GM12878 (cell line): Measurements from ENCODE around the gene TOR2A. TPM values are rescaled to one million over a fixed set of nuclear protein-coding genes. Genes with fewer than 3 reads are reported as not detected.

Experiments
- ATAC-seq: fragments of 200-7000 bp; cut with Tn5 transposase; 3 replicates; pipeline ENCODE4 v1.9.1; 2020; ENCODE audit warnings: mild to moderate bottlenecking, moderate library complexity
- BruUV-seq: library from RNA; stranded (reverse); fragments of 400-500 nt; replicated peaks from 2 replicates; lab custom pipeline; 2021; lab: Mats Ljungman, UMichigan
- CTCF ChIA-PET: fragments of 300-600 bp; sonication (Branson Sonifier 250); formaldehyde crosslinking; extraction: SDS; loops from one replicate; lab custom pipeline; 2021; ENCODE audit warnings: inconsistent platforms; lab: Yijun Ruan, JAX
- POLR2A ChIA-PET: fragments of 350-600 bp; formaldehyde crosslinking; extraction: SDS; loops from one replicate; lab custom pipeline; 2021; ENCODE audit warnings: inconsistent platforms; lab: Charles Lee
- RAD21 ChIA-PET: fragments of 300-600 bp; sonication (Branson Sonifier 250); formaldehyde crosslinking; loops from one replicate; lab custom pipeline; 2023; ENCODE audit warnings: antibody characterized with exemption; ENCODE audit not compliant: unreplicated experiment; lab: Charles Lee
- SMC1A ChIA-PET: fragments of 300-600 bp; sonication (Branson Sonifier 250); formaldehyde crosslinking; loops from one replicate; lab custom pipeline; 2023; ENCODE audit not compliant: unreplicated experiment, uncharacterized antibody; lab: Charles Lee
- DNase-seq: peaks from one replicate; pipeline ENCODE4 v3.0.0-alpha.2; 2011; ENCODE audit warnings: low read depth, low spot score
- FAIRE-seq: peaks from 3 replicates; lab custom pipeline; 2011; peaks lifted over from hg19 to GRCh38; lab: Jason Lieb, UNC
- H2AFZ ChIP-seq: 2 replicates; pipeline ENCODE4 v1.6.0; 2011; ENCODE audit warnings: low read depth, low read length, control low read depth; ENCODE audit not compliant: control insufficient read depth
- H3K27ac ChIP-seq: 2 replicates; pipeline ENCODE4 v1.5.1; 2011; ENCODE audit warnings: control low read depth; ENCODE audit not compliant: control insufficient read depth, insufficient read depth
- H3K27me3 ChIP-seq, 2 experiments: replicated peaks in 1 of 2; 2 replicates each; pipeline versions ENCODE4 v1.6.0 to v1.6.1; 2011; ENCODE audit warnings: low read length in 1 of 2; ENCODE audit not compliant: control insufficient read depth in 2 of 2, insufficient read depth in 2 of 2
- H3K36me3 ChIP-seq, 2 experiments: 2 replicates each; pipeline ENCODE4 v1.5.1; 2011; ENCODE audit warnings: low read length in 1 of 2; ENCODE audit not compliant: control insufficient read depth in 2 of 2, insufficient read depth in 2 of 2
- H3K4me1 ChIP-seq: 2 replicates; pipeline ENCODE4 v1.6.1; 2011; ENCODE audit warnings: mild to moderate bottlenecking, low read length, moderate library complexity, mixed read lengths; ENCODE audit not compliant: control insufficient read depth, insufficient read depth
- H3K4me2 ChIP-seq: 2 replicates; pipeline ENCODE4 v1.6.0; 2011; ENCODE audit warnings: control low read depth; ENCODE audit not compliant: control insufficient read depth, insufficient read depth
- H3K4me3 ChIP-seq: fragments of 200-600 bp; sonication (generic); 2 replicates; pipeline ENCODE4 v1.5.1; 2016
- H3K79me2 ChIP-seq: 2 replicates; pipeline ENCODE4 v1.6.0; 2011; ENCODE audit warnings: low read length; ENCODE audit not compliant: control insufficient read depth, insufficient read depth
- H3K9ac ChIP-seq: 2 replicates; pipeline ENCODE4 v1.8.0; 2011; ENCODE audit warnings: low read length, control low read depth, mixed read lengths; ENCODE audit not compliant: control insufficient read depth, insufficient read depth
- H3K9me3 ChIP-seq: replicated peaks from 3 replicates; pipeline ENCODE4 v1.5.1; 2011; ENCODE audit warnings: mild to moderate bottlenecking, low read length; ENCODE audit not compliant: control insufficient read depth, insufficient read depth
- H4K20me1 ChIP-seq: 2 replicates; pipeline ENCODE4 v1.6.0; 2011; ENCODE audit not compliant: control insufficient read depth, insufficient read depth
- BHLHE40 ChIP-seq, 2 experiments: fragments of 450-650 bp in 1 of 2; IDR thresholded peaks; 2 replicates each; pipeline ENCODE4 v1.6.1; 2011 to 2017; ENCODE audit warnings: low read depth in 2 of 2, borderline replicate concordance in 1 of 2, improper control_type of control experiment in 1 of 2, low read length in 1 of 2, mild to moderate bottlenecking in 1 of 2
- DPF2 ChIP-seq: fragments of 450-650 bp; IDR thresholded peaks from 2 replicates; pipeline ENCODE4 v1.6.1; 2017; ENCODE audit warnings: mild to moderate bottlenecking
- FOXM1 ChIP-seq: IDR thresholded peaks from 2 replicates; pipeline ENCODE4 v1.6.1; 2012; ENCODE audit warnings: low read depth, mild to moderate bottlenecking, inconsistent platforms, low read length, moderate library complexity
- JUND ChIP-seq: IDR thresholded peaks from 2 replicates; pipeline ENCODE4 v1.6.1; 2012; ENCODE audit warnings: low read depth, mild to moderate bottlenecking, low read length, improper control_type of control experiment, moderate library complexity
- KAT2A ChIP-seq: conservative IDR thresholded peaks from 2 replicates; pipeline ENCODE4 v1.6.1; 2011; ENCODE audit warnings: low read depth, low read length; ENCODE audit not compliant: control insufficient read depth
- MYC ChIP-seq: IDR thresholded peaks from 2 replicates; pipeline ENCODE4 v1.6.1; 2011; ENCODE audit warnings: mild to moderate bottlenecking, low read length, moderate library complexity, inconsistent platforms; ENCODE audit not compliant: insufficient read depth, insufficient replicate concordance, insufficient read length, severe bottlenecking
- NFYB ChIP-seq: IDR thresholded peaks from 2 replicates; pipeline ENCODE4 v1.6.1; 2011; ENCODE audit warnings: low read depth, mild to moderate bottlenecking, low read length, improper control_type of control experiment, moderate library complexity; ENCODE audit not compliant: insufficient read depth
- NRF1 ChIP-seq: conservative IDR thresholded peaks from 2 replicates; pipeline ENCODE4 v1.6.1; 2011; ENCODE audit warnings: mild to moderate bottlenecking, low read depth, low read length, improper control_type of control experiment
- POU2F2 ChIP-seq: IDR thresholded peaks from 3 replicates; pipeline ENCODE4 v1.6.1; 2011; ENCODE audit warnings: low read depth, mild to moderate bottlenecking, low read length, borderline replicate concordance
- TCF7 ChIP-seq: IDR thresholded peaks from 2 replicates; pipeline ENCODE4 v1.6.1; 2014; ENCODE audit warnings: antibody characterized with exemption, borderline replicate concordance
- YBX1 ChIP-seq: fragments of 450-650 bp; IDR thresholded peaks from 2 replicates; pipeline ENCODE4 v1.6.1; 2016; ENCODE audit warnings: antibody characterized with exemption
- ZNF622 ChIP-seq: fragments of 450-650 bp; IDR thresholded peaks from 2 replicates; pipeline ENCODE4 v1.6.1; 2017; ENCODE audit warnings: mild to moderate bottlenecking, inconsistent platforms
- WGBS: methylation state at CpG from one replicate; pipeline ENCODE4 v1.1.6; 2016; ENCODE audit warnings: low lambda C conversion rate; ENCODE audit not compliant: insufficient replicate concordance, insufficient coverage; ENCODE audit errors: missing lambda C conversion rate; 5-methylcytosine and 5-hydroxymethylcytosine counted together
- in situ Hi-C: fragments of 300-500 bp; cut with MboI; formaldehyde crosslinking; loops from 9 replicates; pipeline ENCODE4 v1.14.3; 2018; ENCODE audit warnings: mixed read lengths
- intact Hi-C: fragments of 100-400 bp; cut with micrococcal nuclease; formaldehyde crosslinking; loops from one replicate; pipeline ENCODE4 v1.14.2; 2022; ENCODE audit not compliant: unreplicated experiment
- polyA plus RNA-seq, 11 experiments: library from polyadenylated mRNA; depleted of rRNA in 4 of 11; unstranded in 6 of 11; stranded (reverse) in 5 of 11; fragments of >200 nt; fragmentation: Nextera tagmentation in 4 of 11; fragmentation: Illumina TruSeq in 1 of 11; extraction: Ambion mirVana in 4 of 11; extraction: Trizol in 1 of 11; gene quantifications; 1 replicate in 1 of 11; 2 replicates in 10 of 11; pipeline versions ENCODE4 v1.2.1 to v1.2.3, GENCODE V29; 2011 to 2016; ENCODE audit warnings: inconsistent platforms in 2 of 11, missing spikeins in 2 of 11, low read depth in 1 of 11
- total RNA-seq, 4 experiments: library from RNA; depleted of rRNA in 3 of 4; stranded (reverse); fragments of >200 nt in 3 of 4; fragmentation: Illumina TruSeq in 1 of 4; extraction: Trizol in 1 of 4; gene quantifications; 2 replicates each; pipeline versions ENCODE4 v1.2.1 to v1.2.3, GENCODE V29; 2013 to 2021
- TF ChIP-seq, protein P1 (sequence below): fragments of 450-650 bp; IDR thresholded peaks from 2 replicates; pipeline ENCODE4 v1.6.1; 2017; ENCODE audit warnings: mild to moderate bottlenecking, moderate library complexity
- TF ChIP-seq, protein P2 (sequence below): IDR thresholded peaks from 2 replicates; pipeline ENCODE4 v1.6.1; 2012; ENCODE audit warnings: low read depth, low read length, improper control_type of control experiment
- TF ChIP-seq, protein P3 (sequence below): fragments of 450-650 bp; IDR thresholded peaks from 2 replicates; pipeline ENCODE4 v1.6.1; 2017; ENCODE audit warnings: borderline replicate concordance

TOR2A gene
- total and polyA plus RNA-seq, 10 of the 15 experiments (the other 5 are each of a cell fraction or from before 2014, with no cell fraction given) = 0.52 to 23.7 (median 8.5) TPM

DNA sequence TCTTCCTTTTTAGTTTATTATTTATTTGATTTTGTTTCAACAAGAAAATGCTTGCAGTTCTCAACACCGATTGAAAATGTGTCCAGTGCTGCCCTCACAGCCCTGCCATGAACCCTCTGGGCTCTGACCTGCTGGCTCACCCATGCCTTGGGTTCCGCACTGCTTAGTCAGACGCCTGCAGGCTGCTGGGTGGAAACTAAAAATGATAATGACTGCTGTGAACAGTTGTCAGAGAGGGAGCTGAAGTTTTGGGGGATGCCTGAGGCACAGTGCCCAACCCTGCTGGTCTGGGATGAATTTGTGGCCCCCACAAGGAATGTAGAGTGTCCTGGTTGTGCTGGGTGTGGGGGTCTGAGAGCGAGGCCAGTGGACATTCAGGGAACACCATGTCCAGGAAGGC, 50.5 kb downstream of the TOR2A start:
- H2AFZ ChIP-seq = no peak overlapping the region
- intact Hi-C loops = no loop called here
- no peak overlapping the region for H3K27ac ChIP-seq
- H3K4me1 ChIP-seq = no peaks in the 10 kb centered on the region
- in situ Hi-C loops = no loop called here
- no peaks in the 10 kb centered on the region for H3K9me3 ChIP-seq
- ChIA-PET CTCF (interaction anchor here (1.2 kb wide), 1 partner anchor 12 kb away, joined by 3 read pairs; no protein-coding TSS in a partner anchor), POLR2A (no interaction called here), RAD21 (no interaction called here), SMC1A (interaction anchor here (1.1 kb wide), 1 partner anchor 48 kb away, joined by 3 read pairs; no protein-coding TSS in a partner anchor)
- 37% methylated on average over 4 of the region's 4 CpGs for WGBS
- H3K9ac ChIP-seq = no peak overlapping the region
- H3K4me2 ChIP-seq = no peak overlapping the region
- no peaks in the 10 kb centered on the region for H3K36me3 ChIP-seq
- no peak for DNase-seq
- H3K27me3 ChIP-seq = peaks cover 0 to 3% of the 10 kb centered on the region in 2 experiments; a peak in 3 of 4 replicates
- no peak overlapping the region for H3K4me3 ChIP-seq
- no peak for ATAC-seq
- no peaks in the 10 kb centered on the region for H4K20me1 ChIP-seq
- no peaks in the 10 kb centered on the region for H3K79me2 ChIP-seq
- no peak for FAIRE-seq
- no TSS peak for BruUV-seq
- TF ChIP-seq DPF2 = no peak
- TF ChIP-seq YBX1 = no peak
- no peak for TF ChIP-seq ZNF622
- TF ChIP-seq BHLHE40 (IDR thresholded peaks at IDR 0.05; ENCODE audit: borderline replicate concordance in 1 of 2, low read depth in 2 of 2, low read length in 1 of 2) = no peak
- TF ChIP-seq FOXM1 = no peak
- no peak for TF ChIP-seq NFYB
- no peak for TF ChIP-seq MYC
- TF ChIP-seq, protein P1, sequence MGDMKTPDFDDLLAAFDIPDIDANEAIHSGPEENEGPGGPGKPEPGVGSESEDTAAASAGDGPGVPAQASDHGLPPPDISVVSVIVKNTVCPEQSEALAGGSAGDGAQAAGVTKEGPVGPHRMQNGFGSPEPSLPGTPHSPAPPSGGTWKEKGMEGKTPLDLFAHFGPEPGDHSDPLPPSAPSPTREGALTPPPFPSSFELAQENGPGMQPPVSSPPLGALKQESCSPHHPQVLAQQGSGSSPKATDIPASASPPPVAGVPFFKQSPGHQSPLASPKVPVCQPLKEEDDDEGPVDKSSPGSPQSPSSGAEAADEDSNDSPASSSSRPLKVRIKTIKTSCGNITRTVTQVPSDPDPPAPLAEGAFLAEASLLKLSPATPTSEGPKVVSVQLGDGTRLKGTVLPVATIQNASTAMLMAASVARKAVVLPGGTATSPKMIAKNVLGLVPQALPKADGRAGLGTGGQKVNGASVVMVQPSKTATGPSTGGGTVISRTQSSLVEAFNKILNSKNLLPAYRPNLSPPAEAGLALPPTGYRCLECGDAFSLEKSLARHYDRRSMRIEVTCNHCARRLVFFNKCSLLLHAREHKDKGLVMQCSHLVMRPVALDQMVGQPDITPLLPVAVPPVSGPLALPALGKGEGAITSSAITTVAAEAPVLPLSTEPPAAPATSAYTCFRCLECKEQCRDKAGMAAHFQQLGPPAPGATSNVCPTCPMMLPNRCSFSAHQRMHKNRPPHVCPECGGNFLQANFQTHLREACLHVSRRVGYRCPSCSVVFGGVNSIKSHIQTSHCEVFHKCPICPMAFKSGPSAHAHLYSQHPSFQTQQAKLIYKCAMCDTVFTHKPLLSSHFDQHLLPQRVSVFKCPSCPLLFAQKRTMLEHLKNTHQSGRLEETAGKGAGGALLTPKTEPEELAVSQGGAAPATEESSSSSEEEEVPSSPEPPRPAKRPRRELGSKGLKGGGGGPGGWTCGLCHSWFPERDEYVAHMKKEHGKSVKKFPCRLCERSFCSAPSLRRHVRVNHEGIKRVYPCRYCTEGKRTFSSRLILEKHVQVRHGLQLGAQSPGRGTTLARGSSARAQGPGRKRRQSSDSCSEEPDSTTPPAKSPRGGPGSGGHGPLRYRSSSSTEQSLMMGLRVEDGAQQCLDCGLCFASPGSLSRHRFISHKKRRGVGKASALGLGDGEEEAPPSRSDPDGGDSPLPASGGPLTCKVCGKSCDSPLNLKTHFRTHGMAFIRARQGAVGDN = no peak
- TF ChIP-seq, protein P2, sequence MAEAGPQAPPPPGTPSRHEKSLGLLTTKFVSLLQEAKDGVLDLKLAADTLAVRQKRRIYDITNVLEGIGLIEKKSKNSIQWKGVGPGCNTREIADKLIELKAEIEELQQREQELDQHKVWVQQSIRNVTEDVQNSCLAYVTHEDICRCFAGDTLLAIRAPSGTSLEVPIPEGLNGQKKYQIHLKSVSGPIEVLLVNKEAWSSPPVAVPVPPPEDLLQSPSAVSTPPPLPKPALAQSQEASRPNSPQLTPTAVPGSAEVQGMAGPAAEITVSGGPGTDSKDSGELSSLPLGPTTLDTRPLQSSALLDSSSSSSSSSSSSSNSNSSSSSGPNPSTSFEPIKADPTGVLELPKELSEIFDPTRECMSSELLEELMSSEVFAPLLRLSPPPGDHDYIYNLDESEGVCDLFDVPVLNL = no peak
- no peak for TF ChIP-seq JUND
- no peak for TF ChIP-seq POU2F2
- TF ChIP-seq NRF1 = no peak
- no peak for TF ChIP-seq TCF7
- TF ChIP-seq, protein P3, sequence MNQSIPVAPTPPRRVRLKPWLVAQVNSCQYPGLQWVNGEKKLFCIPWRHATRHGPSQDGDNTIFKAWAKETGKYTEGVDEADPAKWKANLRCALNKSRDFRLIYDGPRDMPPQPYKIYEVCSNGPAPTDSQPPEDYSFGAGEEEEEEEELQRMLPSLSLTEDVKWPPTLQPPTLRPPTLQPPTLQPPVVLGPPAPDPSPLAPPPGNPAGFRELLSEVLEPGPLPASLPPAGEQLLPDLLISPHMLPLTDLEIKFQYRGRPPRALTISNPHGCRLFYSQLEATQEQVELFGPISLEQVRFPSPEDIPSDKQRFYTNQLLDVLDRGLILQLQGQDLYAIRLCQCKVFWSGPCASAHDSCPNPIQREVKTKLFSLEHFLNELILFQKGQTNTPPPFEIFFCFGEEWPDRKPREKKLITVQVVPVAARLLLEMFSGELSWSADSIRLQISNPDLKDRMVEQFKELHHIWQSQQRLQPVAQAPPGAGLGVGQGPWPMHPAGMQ = no peak
- TF ChIP-seq KAT2A = no peak
